Pancreas (tissue), 10 donors: ENCODE data around the gene CAND2. TPM values are rescaled to one million over a fixed set of nuclear protein-coding genes. Genes with fewer than 3 reads are reported as not detected.

Experiments used
- ATAC-seq, 4 donors: fragments of 200-7000 bp; cut with Tn5 transposase; one replicate each; pipeline versions ENCODE4 v1.8.0 to v1.9.1; 2020; ENCODE audit warnings: mild to moderate bottlenecking in 4 of 4, moderate library complexity in 4 of 4
- DNase-seq, 6 donors: peaks; one replicate each; pipeline ENCODE4 v3.0.0-alpha.2; 2020
- FAIRE-seq: peaks from 2 replicates; lab custom pipeline; 2012; peaks lifted over from hg19 to GRCh38; lab: Jason Lieb, UNC
- H3K27ac ChIP-seq, 4 donors: fragments of 200-600 bp; sonication (generic); 1 replicate in 3 of 4; 2 replicates in 1 of 4; pipeline versions ENCODE4 v1.5.0 to v1.8.0; 2020
- H3K27me3 ChIP-seq, 4 donors: fragments of 200-600 bp; one replicate each; pipeline ENCODE4 v1.8.0; 2021
- H3K36me3 ChIP-seq, 3 donors: fragments of 200-600 bp; sonication (generic) in 1 of 3; one replicate each; pipeline versions ENCODE4 v1.5.0 to v1.8.0; 2020 to 2021
- H3K4me1 ChIP-seq, 3 donors: fragments of 200-600 bp; one replicate each; pipeline ENCODE4 v1.8.0; 2021
- H3K4me3 ChIP-seq, 4 donors: fragments of 200-600 bp; sonication (generic) in 2 of 4; one replicate each; pipeline versions ENCODE4 v1.5.0 to v1.8.0; 2020 to 2021
- H3K9me3 ChIP-seq, 4 donors: fragments of 200-600 bp; one replicate each; pipeline ENCODE4 v1.8.0; 2021
- CTCF ChIP-seq, 4 donors: fragments of 200-600 bp; sonication (generic) in 3 of 4; IDR thresholded peaks; one replicate each; pipeline versions ENCODE4 v1.5.0 to v1.8.0; 2021; ENCODE audit warnings: antibody characterized with exemption in 4 of 4
- WGBS, 2 donors: extraction: QIAGEN DNeasy Blood & Tissue Kit; methylation state at CpG; one replicate each; pipeline ENCODE4 v1.1.7; 2013; 5-methylcytosine and 5-hydroxymethylcytosine counted together
- intact Hi-C, 3 donors: fragments of 100-400 bp; cut with DNase I; formaldehyde crosslinking; loops; one replicate each; pipeline versions ENCODE4 v1.11.1 to v1.14.2; 2022
- polyA plus RNA-seq, 2 donors: library from polyadenylated mRNA; stranded (reverse); fragments of 200-250 nt; gene quantifications; one replicate each; pipeline ENCODE4 v1.2.3, GENCODE V29; 2013
- total RNA-seq, 6 donors: library from RNA; stranded (reverse); fragmentation: NEBNext Ultra II Directional in 4 of 6; extraction: Animal tissue kit (Norgen Biotek cat#: 25700) in 4 of 6; gene quantifications; one replicate each; pipeline versions ENCODE4 v1.2.1 to v1.2.4, GENCODE V29; 2021 to 2023
- donor health status: healthy with polysubstance abuse.
- donor health status: DM: no; HTN: no; CAD: no; lungs with moderate emphysema.
- donor health status: DM: no; HTN: no; CAD: no.
- donor health status: control.
- donor health status: control.
- donor health status: Bipolar disorder and iron deficiency.
- donor health status: DM: yes; HTN: yes; CAD: no.
- donor health status: DM: no; HTN: no; CAD: no.
- donor health status: DM: no; HTN: no; CAD: no.
- donor health status: DM: yes; HTN: yes; CAD: no.

The CAND2 gene
- total and polyA plus RNA-seq, 8 donors = 1.6 to 6.2 (median 3.3) TPM

- 87 to 91% methylated on average over 5 of the region's 5 CpGs for WGBS, 2 donors
- Histone ChIP-seq H3K27ac (no peak overlapping the region), H3K36me3 (no peaks in the 10 kb centered on the region), H3K4me1 (no peaks in the 10 kb centered on the region), H3K9me3 (no peaks in the 10 kb centered on the region), H3K4me3 (no peak overlapping the region), H3K27me3 (no peaks in the 10 kb centered on the region)
- DNase-seq (no peak), FAIRE-seq (no peak), ATAC-seq (no peak)
- TF ChIP-seq CTCF (IDR thresholded peaks at IDR 0.05) = no peak
- intact Hi-C loops = no loop called here
These were observed 44.9 kb upstream of the CAND2 start for GRCh38 chr3:12751571-12751970.

GRCh38 chr3:12752102-12752501 is 44.4 kb upstream of the CAND2 start:
- Histone ChIP-seq H3K36me3 (no peaks in the 10 kb centered on the region), H3K4me3 (no peak overlapping the region), H3K9me3 (no peaks in the 10 kb centered on the region), H3K27ac (no peak overlapping the region), H3K27me3 (no peaks in the 10 kb centered on the region), H3K4me1 (no peaks in the 10 kb centered on the region)
- ATAC-seq (no peak), FAIRE-seq (no peak), DNase-seq (no peak)
- WGBS, 2 donors = 51 to 53% methylated on average over 3 of the region's 3 CpGs
- no peak for TF ChIP-seq CTCF (IDR thresholded peaks at IDR 0.05)
- intact Hi-C loops = no loop called here

- Histone ChIP-seq H3K36me3 (no peaks in the 10 kb centered on the region), H3K9me3 (no peaks in the 10 kb centered on the region), H3K27ac (no peak overlapping the region), H3K4me1 (no peaks in the 10 kb centered on the region), H3K4me3 (no peak overlapping the region), H3K27me3 (no peaks in the 10 kb centered on the region)
- no peak for DNase-seq
- intact Hi-C loops = no loop called here
- ATAC-seq = peak in 2 of 4 donors; percentile 44 to 45
- TF ChIP-seq CTCF (IDR thresholded peaks at IDR 0.05) = no peak
- no peak for FAIRE-seq
- 82 to 95% methylated on average over 2 of the region's 2 CpGs for WGBS, 2 donors
These were observed 43.7 kb upstream of the CAND2 start for GRCh38 chr3:12752809-12753208.

GRCh38 chr3:12753275-12754028 is 43.0 kb upstream of the CAND2 start:
- WGBS, 2 donors = 80 to 88% methylated on average over 9 of the region's 9 CpGs

More at GRCh38 chr3:12753275-12754028, 43.0 kb upstream of the CAND2 start:
- FAIRE-seq (no peak), ATAC-seq (peak in 2 of 4 donors; percentile 41 to 63), DNase-seq (no peak)
- intact Hi-C loops = no loop called here
- no peaks in the 10 kb centered on the region for H3K27me3 ChIP-seq
- no peak for TF ChIP-seq CTCF (IDR thresholded peaks at IDR 0.05)
- no peaks in the 10 kb centered on the region for H3K36me3 ChIP-seq
- no peaks in the 10 kb centered on the region for H3K4me1 ChIP-seq
- no peaks in the 10 kb centered on the region for H3K9me3 ChIP-seq
- H3K27ac ChIP-seq = no peak overlapping the region
- no peak overlapping the region for H3K4me3 ChIP-seq
